ENCODE data around the gene IGHMBP2.

IGHMBP2 gene

DNA sequence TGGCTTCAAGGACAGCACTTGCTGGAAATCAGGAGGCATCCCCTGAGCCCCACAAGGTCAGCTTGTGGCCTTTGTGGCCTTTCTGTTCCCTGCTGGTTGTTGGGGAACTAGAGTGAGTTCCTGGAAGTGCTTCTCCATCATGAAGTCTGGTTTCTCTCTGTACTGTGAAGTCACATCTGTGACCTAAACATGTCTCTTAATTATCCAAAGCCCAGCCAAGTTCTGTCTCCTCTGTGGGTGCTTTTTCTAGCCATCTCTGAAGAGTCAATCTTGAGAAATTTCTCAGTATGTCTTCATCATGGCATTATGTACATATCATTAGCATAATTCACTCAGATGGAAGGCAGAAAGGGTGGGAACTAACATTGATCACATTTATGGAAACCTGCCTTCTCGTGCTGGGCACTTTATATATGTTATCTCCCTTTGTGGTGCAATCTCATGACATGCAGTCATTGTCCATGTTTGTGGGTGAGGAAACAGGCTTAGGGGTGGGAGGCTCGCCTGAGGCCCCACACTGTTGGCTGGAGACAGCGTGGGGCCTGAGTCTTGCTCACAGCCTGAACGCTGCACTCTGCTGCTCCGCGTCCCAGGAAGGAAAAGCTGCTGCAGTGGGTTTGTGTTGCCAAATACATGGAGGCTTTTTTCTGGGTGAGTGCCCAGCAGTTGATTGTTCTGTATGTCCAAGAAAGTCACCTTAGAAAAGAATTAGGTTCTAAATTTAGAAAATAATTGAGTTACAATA is 24.6 kb downstream of the IGHMBP2 start:
- peak; percentile 73 to 87 for DNase-seq

- no peak for DNase-seq
Observed at GRCh38 chr11:68929135-68929534, 25.4 kb downstream of the IGHMBP2 start.

- peak; percentile 75 for DNase-seq
Observed at GRCh38 chr11:68929706-68930570, 26.2 kb downstream of the IGHMBP2 start.

DNA sequence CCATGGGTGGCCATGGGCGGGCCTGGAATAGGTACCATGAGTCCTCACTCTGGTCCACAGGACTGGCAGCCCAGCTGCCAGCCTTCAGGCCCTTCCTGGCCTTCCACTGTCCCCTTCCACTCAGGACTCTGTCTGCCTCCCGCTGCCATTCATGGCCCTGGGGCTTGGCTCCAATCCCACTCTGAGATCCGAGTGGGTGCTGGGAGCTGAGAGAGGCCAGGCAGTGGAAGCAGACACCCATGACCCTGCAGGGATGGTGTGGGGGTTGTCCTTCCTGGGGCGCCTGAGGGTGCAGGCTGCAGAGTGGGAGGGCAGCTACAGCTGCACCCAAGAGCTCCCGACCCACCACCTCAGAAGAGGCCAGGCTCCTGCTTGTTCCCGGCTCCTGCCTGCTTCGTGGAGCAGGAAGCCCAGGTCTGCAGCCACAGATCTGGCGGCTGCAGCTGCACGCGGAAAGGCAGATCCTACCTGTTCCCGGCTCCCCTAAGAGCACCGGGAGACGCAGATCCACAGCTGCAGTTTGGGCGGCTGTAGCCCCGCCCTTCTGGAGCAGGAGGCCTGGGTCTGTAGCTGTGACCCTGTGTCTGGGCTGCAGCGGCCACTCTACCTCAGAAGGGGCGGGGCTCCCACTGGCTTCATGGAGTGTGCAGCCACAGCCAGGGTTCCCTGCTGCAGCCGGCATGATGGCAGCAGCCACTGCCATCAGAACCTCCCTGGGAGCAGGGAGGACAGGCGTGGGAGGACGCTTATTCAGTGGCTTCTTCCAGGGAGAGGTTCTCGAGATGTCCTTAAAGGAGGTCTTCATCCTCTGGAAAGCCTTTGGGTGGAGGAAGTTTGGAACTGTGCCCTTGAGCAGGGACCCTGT is 27.5 kb downstream of the IGHMBP2 start:
- DNase-seq, result no peak

- DNase-seq, result no peak
Observed at GRCh38 chr11:68931911-68932310, 28.2 kb downstream of the IGHMBP2 start.

DNA sequence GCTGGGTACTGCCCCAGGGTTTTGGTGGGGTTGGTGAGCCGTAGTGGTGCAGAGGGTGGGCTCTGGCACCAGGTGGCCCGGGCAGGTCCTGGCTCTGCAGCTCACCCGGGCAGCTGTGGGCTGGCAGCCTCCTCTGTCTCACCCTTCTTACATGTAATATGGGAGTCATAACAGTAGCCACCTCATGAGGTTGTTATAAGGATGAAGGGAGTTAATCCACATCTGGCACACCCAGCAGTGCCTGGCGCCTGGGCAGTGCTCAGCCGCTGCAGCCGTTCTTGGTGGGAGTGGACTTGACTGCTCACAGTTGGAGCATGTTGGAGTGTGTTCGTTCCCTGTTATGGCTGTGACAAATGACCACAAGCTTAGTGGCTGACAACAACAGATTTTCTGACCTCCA is 28.7 kb downstream of the IGHMBP2 start:
- DNase-seq, result no peak

GRCh38 chr11:68932933-68933577 is 29.4 kb downstream of the IGHMBP2 start:
- DNase-seq, result no peak

- DNase-seq, result no peak
Observed at GRCh38 chr11:68933605-68934320, 30.1 kb downstream of the IGHMBP2 start.

DNA sequence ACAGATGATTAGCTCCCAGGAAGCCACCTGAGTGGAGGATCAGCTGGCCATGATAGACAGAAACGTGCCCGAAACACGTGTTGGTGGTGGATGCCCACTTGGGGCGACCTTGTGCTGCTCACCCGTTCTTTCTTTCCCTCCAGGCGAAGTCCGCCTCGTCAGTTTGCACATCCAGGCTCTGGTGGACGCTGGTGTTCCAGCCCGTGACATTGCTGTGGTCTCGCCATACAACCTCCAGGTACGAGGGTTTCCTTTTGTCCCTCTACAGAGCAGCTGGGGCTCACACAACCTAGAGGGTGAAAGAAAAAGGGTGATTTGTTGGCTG is 30.6 kb downstream of the IGHMBP2 start:
- DNase-seq, result no peak

DNA sequence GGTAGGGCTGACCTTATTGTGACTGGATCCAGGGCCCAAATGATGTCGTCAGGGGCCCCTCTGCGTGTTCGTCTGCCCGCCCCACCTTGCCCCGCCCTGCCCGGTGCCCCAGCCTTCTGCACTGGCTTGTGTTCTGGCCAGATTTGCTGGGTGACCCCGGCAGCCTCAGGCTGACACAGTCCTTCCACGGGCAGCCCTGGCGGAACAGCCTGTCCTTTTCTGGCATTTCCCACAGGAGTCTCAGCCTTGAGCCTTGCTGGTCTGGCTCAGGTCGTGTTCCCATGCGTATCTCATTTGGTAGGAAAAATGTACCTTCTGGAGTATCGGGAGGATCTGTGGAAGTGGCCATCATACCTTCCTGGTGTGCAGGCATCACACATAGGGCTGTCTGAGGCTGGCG is 31.0 kb downstream of the IGHMBP2 start:
- DNase-seq, result no peak

DNA sequence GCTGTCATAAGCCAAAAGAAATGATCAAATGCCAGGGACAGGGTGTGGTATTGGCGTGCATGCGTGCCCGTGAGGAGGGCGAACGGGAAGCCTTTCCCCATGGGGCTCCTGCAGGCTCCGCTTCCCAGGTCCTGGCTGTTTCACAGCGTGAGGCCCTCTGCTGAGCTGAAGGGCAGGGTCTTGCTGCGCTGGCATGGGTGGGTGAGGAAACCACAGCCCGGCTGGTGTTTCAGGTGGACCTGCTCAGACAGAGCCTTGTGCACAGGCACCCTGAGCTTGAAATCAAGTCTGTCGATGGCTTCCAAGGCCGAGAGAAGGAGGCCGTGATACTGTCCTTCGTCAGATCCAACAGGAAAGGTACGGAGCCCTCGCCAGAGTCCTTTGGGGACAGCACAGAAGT is 31.4 kb downstream of the IGHMBP2 start:
- DNase-seq, result no peak

- DNase-seq, result no peak
Observed at GRCh38 chr11:68935516-68936357, 32.0 kb downstream of the IGHMBP2 start.

GRCh38 chr11:68936358-68936636 is 32.6 kb downstream of the IGHMBP2 start:
- no peak for DNase-seq

- DNase-seq, result no peak
Observed at GRCh38 chr11:68936676-68937620, 33.3 kb downstream of the IGHMBP2 start.

DNA sequence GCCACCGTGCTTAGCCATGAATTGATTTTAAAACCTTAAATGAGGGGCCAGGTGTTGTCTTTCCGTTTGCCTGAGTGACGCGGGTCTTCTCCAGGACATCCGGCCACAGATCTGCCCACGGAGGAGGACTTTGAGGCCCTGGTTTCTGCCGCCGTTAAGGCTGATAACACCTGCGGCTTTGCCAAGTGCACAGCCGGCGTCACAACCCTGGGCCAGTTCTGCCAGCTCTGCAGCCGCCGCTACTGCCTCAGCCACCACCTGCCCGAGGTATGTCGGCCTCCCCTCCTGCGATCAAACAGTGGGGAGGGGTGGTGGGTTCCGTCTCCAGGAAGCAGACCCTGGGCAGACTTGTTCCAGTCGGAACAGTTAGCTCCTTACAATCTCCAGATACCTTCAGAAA is 34.4 kb downstream of the IGHMBP2 start:
- no peak for DNase-seq

DNA sequence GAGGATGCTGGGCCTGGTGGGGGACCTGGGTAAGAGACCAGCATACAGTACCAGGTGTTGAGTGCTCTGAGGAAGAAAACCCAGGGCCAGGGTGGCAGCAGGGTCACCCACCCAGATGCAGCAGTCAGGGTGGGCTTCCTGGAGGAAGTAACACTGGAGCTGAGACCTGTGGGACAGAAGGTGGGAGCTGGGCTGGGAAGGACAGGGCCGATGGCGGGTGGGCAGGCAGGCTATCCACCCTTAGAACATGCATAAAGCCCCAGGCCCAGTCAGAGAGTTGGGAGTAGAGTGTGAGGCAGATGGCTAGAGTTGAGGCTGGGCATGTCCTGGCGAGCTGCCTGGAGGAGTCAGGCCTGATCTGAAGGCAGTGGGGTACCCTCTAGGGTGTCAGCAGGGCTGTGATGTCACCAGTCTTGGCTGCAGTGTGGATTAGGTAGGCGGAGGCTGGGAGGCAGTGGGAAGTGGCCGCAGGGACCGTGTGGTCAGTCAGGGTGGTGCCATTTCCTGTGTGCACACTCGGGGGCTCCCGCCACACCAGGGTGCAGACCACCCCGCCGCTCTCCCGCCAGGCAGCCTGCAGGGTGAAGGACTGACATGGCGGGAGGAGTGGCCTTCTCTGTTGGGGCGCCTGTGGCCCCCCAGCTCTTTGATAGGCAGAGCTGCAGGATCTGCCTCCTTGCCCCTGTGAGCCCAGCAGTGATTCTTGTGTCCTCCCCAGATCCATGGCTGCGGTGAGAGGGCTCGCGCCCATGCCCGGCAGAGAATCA is 35.3 kb downstream of the IGHMBP2 start:
- DNase-seq, result peak; percentile 7 to 55

- peak in 1 of 2 donors; percentile 40 for DNase-seq
Observed at GRCh38 chr11:68939583-68940555, 36.2 kb downstream of the IGHMBP2 start.

All from inflammatory macrophage (primary cell).